H1 (cell line): Measurements from ENCODE around the gene NPHP4. TPM values are rescaled to one million over a fixed set of nuclear protein-coding genes. Genes with fewer than 3 reads are reported as not detected.

ENCODE experiments used
- CTCF ChIA-PET: fragments of 300-600 bp; sonication (Branson Sonifier 250); formaldehyde crosslinking; loops from one replicate; lab custom pipeline; 2021; ENCODE audit not compliant: partially characterized antibody; lab: Charles Lee
- POLR2A ChIA-PET: fragments of 300-600 bp; sonication (Branson Sonifier 250); formaldehyde crosslinking; loops from one replicate; lab custom pipeline; 2021; ENCODE audit warnings: inconsistent platforms; ENCODE audit not compliant: partially characterized antibody; lab: Charles Lee
- DNase-seq, 2 experiments: peaks; one replicate each; pipeline versions ENCODE4 v3.0.0 to v3.0.0-alpha.2; 2010 to 2022; ENCODE audit warnings: low spot score in 2 of 2, low read depth in 1 of 2, mixed read lengths in 1 of 2
- FAIRE-seq: peaks from 2 replicates; lab custom pipeline; 2011; peaks lifted over from hg19 to GRCh38; lab: Jason Lieb, UNC
- H2AFZ ChIP-seq: 2 replicates; pipeline ENCODE4 v1.8.1; 2012; ENCODE audit warnings: low read length, inconsistent platforms
- H2AK5ac ChIP-seq: 2 replicates; pipeline ENCODE4 v1.6.1; 2013; ENCODE audit warnings: low read depth, low read length
- H2BK120ac ChIP-seq: replicated peaks from 2 replicates; pipeline ENCODE3; 2013; ENCODE audit warnings: low read depth, low read length, inconsistent platforms
- H2BK12ac ChIP-seq: 2 replicates; pipeline ENCODE4 v1.6.1; 2013; ENCODE audit warnings: low read depth, low read length
- H2BK15ac ChIP-seq: 2 replicates; pipeline ENCODE4 v1.6.1; 2013; ENCODE audit warnings: low read length
- H2BK20ac ChIP-seq: 2 replicates; pipeline ENCODE4 v1.6.1; 2013; ENCODE audit warnings: low read length
- H2BK5ac ChIP-seq: 2 replicates; pipeline ENCODE4 v1.6.1; 2013; ENCODE audit warnings: low read depth, low read length
- H3K14ac ChIP-seq: 2 replicates; pipeline ENCODE4 v1.6.1; 2013; ENCODE audit warnings: inconsistent platforms; ENCODE audit not compliant: insufficient read length
- H3K18ac ChIP-seq: 2 replicates; pipeline ENCODE4 v1.6.1; 2013; ENCODE audit warnings: low read length; ENCODE audit errors: extremely low read depth
- H3K23ac ChIP-seq: 2 replicates; pipeline ENCODE4 v1.6.1; 2013; ENCODE audit warnings: inconsistent platforms; ENCODE audit not compliant: insufficient read length
- H3K23me2 ChIP-seq: 2 replicates; pipeline ENCODE4 v1.6.1; 2013; ENCODE audit warnings: low read depth, low read length
- H3K27ac ChIP-seq: 2 replicates; pipeline ENCODE4 v1.6.1; 2011; ENCODE audit warnings: low read depth, low read length, inconsistent platforms
- H3K27me3 ChIP-seq, 4 experiments: replicated peaks in 1 of 4; 1 replicate in 1 of 4; 2 replicates in 3 of 4; pipeline versions ENCODE4 v1.6.1 to v1.8.1; 2011 to 2013; ENCODE audit warnings: low read length in 3 of 4, mild to moderate bottlenecking in 3 of 4, inconsistent platforms in 2 of 4, mixed read lengths in 2 of 4, moderate library complexity in 1 of 4; ENCODE audit not compliant: control insufficient read depth in 3 of 4, insufficient read depth in 3 of 4; ENCODE audit errors: extremely low read depth in 1 of 4
- H3K36me3 ChIP-seq, 4 experiments: 2 replicates each; pipeline versions ENCODE4 v1.6.1 to v1.8.1; 2011 to 2013; ENCODE audit warnings: mild to moderate bottlenecking in 4 of 4, low read length in 3 of 4, moderate library complexity in 2 of 4, control low read depth in 1 of 4, inconsistent platforms in 1 of 4; ENCODE audit not compliant: insufficient read depth in 4 of 4, control insufficient read depth in 2 of 4
- H3K4ac ChIP-seq: replicated peaks from 2 replicates; pipeline ENCODE3; 2013; ENCODE audit warnings: low read length, low read depth, mixed read lengths, inconsistent platforms; ENCODE audit not compliant: insufficient read length
- H3K4me1 ChIP-seq, 4 experiments: replicated peaks in 1 of 4; 1 replicate in 1 of 4; 2 replicates in 3 of 4; pipeline versions ENCODE4 v1.6.1 to v1.8.1; 2011 to 2013; ENCODE audit warnings: low read length in 3 of 4, inconsistent platforms in 2 of 4, mixed read lengths in 1 of 4; ENCODE audit not compliant: insufficient read depth in 4 of 4, control insufficient read depth in 3 of 4
- H3K4me2 ChIP-seq, 2 experiments: 2 replicates each; pipeline versions ENCODE4 v1.6.1 to v1.8.1; 2011 to 2013; ENCODE audit warnings: low read depth in 2 of 2, low read length in 2 of 2, control low read depth in 1 of 2, inconsistent platforms in 1 of 2, mild to moderate bottlenecking in 1 of 2; ENCODE audit not compliant: insufficient read depth in 1 of 2
- H3K4me3 ChIP-seq, 4 experiments: fragments of 200-600, 300-600 bp in 1 of 4; sonication (generic), shearing (Covaris generic), sonication (Bioruptor Twin) in 1 of 4; 2 replicates each; pipeline versions ENCODE4 v1.5.1 to v1.8.1; 2011 to 2016; ENCODE audit warnings: low read length in 4 of 4, low read depth in 3 of 4, control low read depth in 2 of 4, inconsistent platforms in 2 of 4, mild to moderate bottlenecking in 2 of 4, mixed read lengths in 1 of 4, moderate library complexity in 1 of 4; ENCODE audit not compliant: insufficient read depth in 2 of 4; ENCODE audit errors: extremely low read depth in 1 of 4
- H3K56ac ChIP-seq: replicated peaks from 2 replicates; pipeline ENCODE3; 2013; ENCODE audit warnings: low read depth, mild to moderate bottlenecking, mixed read lengths, low read length, inconsistent platforms; ENCODE audit not compliant: insufficient read length
- H3K79me1 ChIP-seq: 2 replicates; pipeline ENCODE4 v1.6.1; 2013; ENCODE audit warnings: low read depth, low read length, control low read depth
- H3K79me2 ChIP-seq, 2 experiments: 2 replicates each; pipeline versions ENCODE4 v1.6.1 to v1.8.1; 2012 to 2013; ENCODE audit warnings: low read length in 2 of 2, mild to moderate bottlenecking in 2 of 2, inconsistent platforms in 1 of 2; ENCODE audit not compliant: insufficient read depth in 2 of 2, control insufficient read depth in 1 of 2
- H3K9ac ChIP-seq, 4 experiments: replicated peaks in 1 of 4; 1 replicate in 1 of 4; 2 replicates in 3 of 4; pipeline versions ENCODE4 v1.6.1 to v1.8.1; 2011 to 2013; ENCODE audit warnings: low read depth in 3 of 4, low read length in 3 of 4, control low read depth in 2 of 4, mild to moderate bottlenecking in 2 of 4, moderate library complexity in 2 of 4, inconsistent platforms in 1 of 4; ENCODE audit errors: extremely low read depth in 1 of 4
- H3K9me3 ChIP-seq, 2 experiments: 2 replicates each; pipeline versions ENCODE4 v1.6.1 to v1.8.1; 2012 to 2013; ENCODE audit warnings: mild to moderate bottlenecking in 2 of 2, moderate library complexity in 2 of 2, control low read depth in 1 of 2, inconsistent platforms in 1 of 2, low read depth in 1 of 2, low read length in 1 of 2, mixed read lengths in 1 of 2; ENCODE audit not compliant: insufficient read depth in 2 of 2
- H4K20me1 ChIP-seq, 2 experiments: replicated peaks in 1 of 2; 2 replicates each; pipeline versions ENCODE3 to v1.8.1; 2011 to 2013; ENCODE audit warnings: inconsistent platforms in 2 of 2, low read length in 2 of 2, mild to moderate bottlenecking in 1 of 2; ENCODE audit not compliant: insufficient read depth in 2 of 2, control insufficient read depth in 1 of 2
- H4K5ac ChIP-seq: 2 replicates; pipeline ENCODE4 v1.6.1; 2013; ENCODE audit warnings: low read length, low read depth, mixed read lengths, inconsistent platforms; ENCODE audit not compliant: insufficient read length
- H4K8ac ChIP-seq: 2 replicates; pipeline ENCODE4 v1.8.0; 2013; ENCODE audit warnings: mild to moderate bottlenecking, moderate library complexity, low read length, inconsistent platforms; ENCODE audit not compliant: insufficient read depth; ENCODE audit errors: extremely low read depth
- H4K91ac ChIP-seq: replicated peaks from 2 replicates; pipeline ENCODE3; 2013; ENCODE audit warnings: low read length, mixed read lengths, inconsistent platforms; ENCODE audit not compliant: insufficient read length
- EP300 ChIP-seq, 2 experiments: IDR thresholded peaks; 1 replicate in 1 of 2; 2 replicates in 1 of 2; pipeline ENCODE4 v1.6.1; 2011 to 2012; ENCODE audit warnings: low read depth in 2 of 2, low read length in 2 of 2, mild to moderate bottlenecking in 2 of 2, borderline replicate concordance in 1 of 2, inconsistent platforms in 1 of 2, moderate library complexity in 1 of 2
- GTF2F1 ChIP-seq: IDR thresholded peaks from 2 replicates; pipeline ENCODE4 v1.6.1; 2012; ENCODE audit warnings: low read depth, low read length, improper control_type of control experiment, borderline replicate concordance
- SP2 ChIP-seq: IDR thresholded peaks from 2 replicates; pipeline ENCODE4 v1.6.1; 2012; ENCODE audit warnings: mild to moderate bottlenecking, low read length, inconsistent platforms
- USF2 ChIP-seq: IDR thresholded peaks from 2 replicates; pipeline ENCODE4 v1.6.1; 2011; ENCODE audit warnings: low read length, improper control_type of control experiment
- YY1 ChIP-seq: IDR thresholded peaks from 2 replicates; pipeline ENCODE4 v1.6.1; 2011; ENCODE audit warnings: low read depth, mild to moderate bottlenecking, low read length
- WGBS, 2 experiments: shearing (Covaris generic) in 1 of 2; methylation state at CpG; one replicate each; pipeline versions ENCODE4 v1.1.6 to v1.1.7; 2013 to 2015; ENCODE audit warnings: low lambda C conversion rate in 2 of 2, mixed read lengths in 2 of 2, inconsistent platforms in 1 of 2, low coverage in 1 of 2, missing lambda C conversion rate in 1 of 2; ENCODE audit not compliant: insufficient replicate concordance in 2 of 2, insufficient coverage in 1 of 2, insufficient read length in 1 of 2; ENCODE audit errors: extremely low coverage in 1 of 2, missing lambda C conversion rate in 1 of 2; 5-methylcytosine and 5-hydroxymethylcytosine counted together
- polyA plus RNA-seq, 7 experiments: library from polyadenylated mRNA; depleted of rRNA in 3 of 7; stranded (reverse) in 5 of 7; unstranded in 2 of 7; fragments of >200 nt in 5 of 7; fragments of 200-250 nt in 2 of 7; gene quantifications; 1 replicate in 5 of 7; 2 replicates in 1 of 7; 4 replicates in 1 of 7; pipeline versions ENCODE4 v1.2.1 to v1.2.3, GENCODE V29; 2011 to 2013; ENCODE audit warnings: missing spikeins in 2 of 7, mixed read lengths in 2 of 7
- total RNA-seq: library from RNA; stranded (reverse); fragmentation: NEBNext Ultra II Directional; extraction: Animal tissue kit (Norgen Biotek cat#: 25700); gene quantifications from 2 replicates; pipeline ENCODE4 v1.2.1, GENCODE V29; 2021

NPHP4 gene
- total and polyA plus RNA-seq, 2 of the 8 experiments (the other 6 are each of a cell fraction or from before 2014, with no cell fraction given): 5.8 to 14.0 TPM

- POLR2A ChIA-PET: interaction anchor here (1.5 kb wide), 1 partner anchor 15 kb away, joined by 3 read pairs; no protein-coding TSS in a partner anchor
- Histone ChIP-seq H3K36me3 (no peaks in the 10 kb centered on the region), H3K27me3 (no peaks in the 10 kb centered on the region), H3K9me3 (no peaks in the 10 kb centered on the region), H2AK5ac (no peak overlapping the region), H4K5ac (no peak overlapping the region), H3K23me2 (no peaks in the 10 kb centered on the region), H2BK5ac (no peak overlapping the region), H3K27ac (no peak overlapping the region), H4K20me1 (no peaks in the 10 kb centered on the region), H3K18ac (no peak overlapping the region), H2BK120ac (no peak overlapping the region), H4K8ac (no peak overlapping the region), H3K4me1 (peaks cover 0 to 6% (median 4%) of the 10 kb centered on the region in 4 experiments; a peak in 4 of 7 replicates), H2AFZ (no peak overlapping the region), H3K9ac (no peak overlapping the region), H3K4me3 (no peak overlapping the region), H4K91ac (no peak overlapping the region), H3K4ac (no peak overlapping the region), H2BK12ac (no peak overlapping the region), H3K56ac (no peak overlapping the region), H3K4me2 (no peak overlapping the region), H2BK20ac (no peak overlapping the region), H3K23ac (no peak overlapping the region), H3K14ac (no peak overlapping the region), H3K79me1 (no peaks in the 10 kb centered on the region), H3K79me2 (no peaks in the 10 kb centered on the region), H2BK15ac (no peak overlapping the region)
- CTCF ChIA-PET: interaction anchor here (0.5 to 2.2 kb wide), 5 partner anchors 7 to 746 kb away, joined by 3 to 8 read pairs (median 4); no protein-coding TSS in a partner anchor
- TF ChIP-seq YY1: no peak
- TF ChIP-seq EP300 (IDR thresholded peaks at IDR 0.05; ENCODE audit: borderline replicate concordance in 1 of 2, low read depth in 2 of 2, low read length in 2 of 2): no peak
- TF ChIP-seq SP2: no peak
- TF ChIP-seq USF2: 0 out of 2 replicates have a peak, but pooled peaks have one; percentile 29
- TF ChIP-seq GTF2F1: no peak
- FAIRE-seq: no peak
- DNase-seq: no peak
- 73% methylated on average over 24 of the region's 24 CpGs; no CpG with 5 or more reads in 1 of the 2 experiments for WGBS, 2 experiments
These were observed 11.6 kb upstream of the NPHP4 start for GRCh38 chr1:6003568-6004411.
